Measurements from ENCODE around the gene MXD1.

The MXD1 gene

DNA sequence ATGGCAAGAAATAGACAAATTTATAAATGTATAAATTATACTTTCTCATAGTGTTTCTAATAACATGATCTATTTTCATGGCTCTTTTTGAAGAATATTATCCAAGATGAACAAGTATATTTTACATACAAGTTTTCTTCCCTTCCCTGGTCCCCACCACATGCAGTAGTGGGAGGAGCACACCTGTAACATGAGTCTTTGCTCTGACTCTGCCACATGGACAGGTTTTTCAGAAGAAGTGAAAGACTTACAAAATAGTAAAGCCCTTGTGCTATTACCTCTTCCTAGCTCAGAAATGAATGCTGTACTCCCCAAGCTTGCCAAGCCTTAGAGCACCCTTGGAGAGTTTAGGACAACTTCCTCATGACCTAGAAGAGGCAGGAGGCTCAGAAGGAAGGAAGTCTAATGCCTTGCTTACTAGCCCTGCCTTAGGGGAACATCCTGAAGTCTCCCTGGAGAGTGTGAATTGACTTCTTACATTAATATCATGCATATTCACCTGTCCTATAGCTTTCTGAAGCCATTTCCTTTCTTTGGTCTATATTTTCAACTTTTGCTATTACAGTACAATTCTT lies 18.4 kb downstream of the MXD1 start:
- Histone ChIP-seq H3K4me1 (ENCODE audit: control insufficient read depth in 1 of 2, insufficient read depth in 2 of 2, low read length in 2 of 2) (peaks cover 16% of the 10 kb centered on the region in 2 donors), H3K36me3 (ENCODE audit: control insufficient read depth in 1 of 2, insufficient read depth in 2 of 2, low read length in 2 of 2) (peaks cover 19 to 39% of the 10 kb centered on the region in 2 donors), H3K9me3 (ENCODE audit: control insufficient read depth in 1 of 2, low read length in 2 of 2) (no peaks in the 10 kb centered on the region), H3K4me3 (ENCODE audit: low read depth in 1 of 2, low read length in 2 of 2) (no peak overlapping the region), H3K9ac (ENCODE audit: low read depth in 1 of 2, low read length in 2 of 2) (peak overlapping the region in 1 of 2 donors; percentile 37), H3K27me3 (ENCODE audit: control insufficient read depth in 1 of 2, insufficient read depth in 2 of 2, low read length in 2 of 2) (no peaks in the 10 kb centered on the region), H3K27ac (ENCODE audit: low read depth, low read length) (peak overlapping the region; percentile 47)

DNA sequence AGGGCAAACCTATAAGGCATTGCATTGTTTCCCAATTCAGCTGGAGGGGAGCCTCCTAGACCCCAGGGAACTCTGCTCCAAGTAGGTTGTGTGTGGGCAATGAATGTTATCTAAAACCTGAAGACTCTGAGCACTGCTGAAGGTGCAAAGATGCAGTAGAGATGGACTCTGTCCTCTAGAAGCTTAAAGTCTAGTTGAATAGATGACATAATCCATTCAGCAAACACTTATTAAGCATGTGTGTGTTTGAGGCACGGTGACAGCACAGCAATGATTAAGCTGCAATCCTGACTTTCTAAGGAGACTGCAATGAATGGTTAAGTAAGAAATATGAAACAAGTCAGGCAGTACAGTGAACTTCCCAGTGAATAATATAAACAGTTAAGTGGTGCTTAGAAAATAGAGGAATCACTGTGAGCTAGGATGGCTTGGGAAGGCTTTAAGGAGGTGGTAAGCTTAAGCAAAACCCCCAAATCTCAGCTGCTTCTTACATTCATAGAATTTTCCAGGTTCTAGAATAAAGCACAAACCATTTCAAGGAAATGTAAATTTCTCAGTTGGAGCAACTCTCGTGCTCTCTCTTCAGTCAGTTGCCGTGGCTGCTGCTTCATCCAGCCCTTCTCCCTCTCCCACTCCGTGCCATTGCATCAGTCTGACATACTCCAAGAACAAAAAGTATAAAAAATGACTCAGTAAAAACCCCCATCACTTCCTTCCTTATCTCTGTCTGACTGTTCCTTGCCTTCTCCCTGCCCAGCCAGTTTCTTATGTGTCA lies 19.1 kb downstream of the MXD1 start:
- Histone ChIP-seq H3K4me1 (ENCODE audit: control insufficient read depth in 1 of 2, insufficient read depth in 2 of 2, low read length in 2 of 2) (peaks cover 16 to 20% of the 10 kb centered on the region in 2 donors), H3K4me3 (ENCODE audit: low read depth in 1 of 2, low read length in 2 of 2) (no peak overlapping the region), H3K27me3 (ENCODE audit: control insufficient read depth in 1 of 2, insufficient read depth in 2 of 2, low read length in 2 of 2) (no peaks in the 10 kb centered on the region), H3K27ac (ENCODE audit: low read depth, low read length) (peak overlapping the region; percentile 64), H3K36me3 (ENCODE audit: control insufficient read depth in 1 of 2, insufficient read depth in 2 of 2, low read length in 2 of 2) (peaks cover 26 to 46% of the 10 kb centered on the region in 2 donors), H3K9me3 (ENCODE audit: control insufficient read depth in 1 of 2, low read length in 2 of 2) (no peaks in the 10 kb centered on the region), H3K9ac (ENCODE audit: low read depth in 1 of 2, low read length in 2 of 2) (peak overlapping the region in 1 of 2 donors; percentile 37)

GRCh38 chr2:69934614-69934908 lies 19.7 kb downstream of the MXD1 start:
- Histone ChIP-seq H3K4me3 (ENCODE audit: low read depth in 1 of 2, low read length in 2 of 2) (no peak overlapping the region), H3K9me3 (ENCODE audit: control insufficient read depth in 1 of 2, low read length in 2 of 2) (no peaks in the 10 kb centered on the region), H3K27me3 (ENCODE audit: control insufficient read depth in 1 of 2, insufficient read depth in 2 of 2, low read length in 2 of 2) (no peaks in the 10 kb centered on the region), H3K4me1 (ENCODE audit: control insufficient read depth in 1 of 2, insufficient read depth in 2 of 2, low read length in 2 of 2) (peaks cover 16 to 23% of the 10 kb centered on the region in 2 donors), H3K36me3 (ENCODE audit: control insufficient read depth in 1 of 2, insufficient read depth in 2 of 2, low read length in 2 of 2) (peaks cover 26 to 44% of the 10 kb centered on the region in 2 donors), H3K27ac (ENCODE audit: low read depth, low read length) (peak overlapping the region; percentile 64), H3K9ac (ENCODE audit: low read depth in 1 of 2, low read length in 2 of 2) (peak overlapping the region in 1 of 2 donors; percentile 37)

DNA sequence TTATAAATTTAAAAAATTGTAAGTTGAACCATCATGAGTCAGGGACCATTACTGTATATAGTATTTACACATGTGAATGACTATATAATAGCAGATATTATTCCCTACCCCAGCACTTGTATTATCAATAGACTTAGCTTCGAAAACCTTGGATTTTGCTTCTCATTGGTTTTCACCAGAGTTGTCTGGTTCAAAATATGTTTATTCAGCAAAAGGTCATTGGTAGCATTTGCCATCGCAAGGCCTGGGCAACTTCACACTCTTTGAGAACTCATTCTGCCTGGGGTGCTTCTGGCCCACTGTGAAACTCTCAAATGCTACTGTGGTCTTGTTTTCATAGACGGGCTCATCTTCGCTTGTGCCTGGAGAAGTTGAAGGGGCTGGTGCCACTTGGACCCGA lies 20.1 kb downstream of the MXD1 start:
- Histone ChIP-seq H3K9ac (ENCODE audit: low read depth in 1 of 2, low read length in 2 of 2) (no peak overlapping the region), H3K4me1 (ENCODE audit: control insufficient read depth in 1 of 2, insufficient read depth in 2 of 2, low read length in 2 of 2) (peaks cover 16 to 27% of the 10 kb centered on the region in 2 donors), H3K27ac (ENCODE audit: low read depth, low read length) (no peak overlapping the region), H3K27me3 (ENCODE audit: control insufficient read depth in 1 of 2, insufficient read depth in 2 of 2, low read length in 2 of 2) (no peaks in the 10 kb centered on the region), H3K9me3 (ENCODE audit: control insufficient read depth in 1 of 2, low read length in 2 of 2) (no peaks in the 10 kb centered on the region), H3K4me3 (ENCODE audit: low read depth in 1 of 2, low read length in 2 of 2) (no peak overlapping the region), H3K36me3 (ENCODE audit: control insufficient read depth in 1 of 2, insufficient read depth in 2 of 2, low read length in 2 of 2) (peaks cover 26 to 45% of the 10 kb centered on the region in 2 donors)

GRCh38 chr2:69936906-69937305 lies 22.0 kb downstream of the MXD1 start:
- no peak overlapping the region for H3K27ac ChIP-seq (ENCODE audit: low read depth, low read length)
- H3K27me3 ChIP-seq (ENCODE audit: control insufficient read depth in 1 of 2, insufficient read depth in 2 of 2, low read length in 2 of 2): no peaks in the 10 kb centered on the region
- no peaks in the 10 kb centered on the region for H3K9me3 ChIP-seq (ENCODE audit: control insufficient read depth in 1 of 2, low read length in 2 of 2)
- no peak overlapping the region for H3K9ac ChIP-seq (ENCODE audit: low read depth in 1 of 2, low read length in 2 of 2)
- H3K4me1 ChIP-seq (ENCODE audit: control insufficient read depth in 1 of 2, insufficient read depth in 2 of 2, low read length in 2 of 2): peaks cover 20 to 35% of the 10 kb centered on the region in 2 donors
- H3K36me3 ChIP-seq (ENCODE audit: control insufficient read depth in 1 of 2, insufficient read depth in 2 of 2, low read length in 2 of 2): peaks cover 41 to 62% of the 10 kb centered on the region in 2 donors
- H3K4me3 ChIP-seq (ENCODE audit: low read depth in 1 of 2, low read length in 2 of 2): no peak overlapping the region

DNA sequence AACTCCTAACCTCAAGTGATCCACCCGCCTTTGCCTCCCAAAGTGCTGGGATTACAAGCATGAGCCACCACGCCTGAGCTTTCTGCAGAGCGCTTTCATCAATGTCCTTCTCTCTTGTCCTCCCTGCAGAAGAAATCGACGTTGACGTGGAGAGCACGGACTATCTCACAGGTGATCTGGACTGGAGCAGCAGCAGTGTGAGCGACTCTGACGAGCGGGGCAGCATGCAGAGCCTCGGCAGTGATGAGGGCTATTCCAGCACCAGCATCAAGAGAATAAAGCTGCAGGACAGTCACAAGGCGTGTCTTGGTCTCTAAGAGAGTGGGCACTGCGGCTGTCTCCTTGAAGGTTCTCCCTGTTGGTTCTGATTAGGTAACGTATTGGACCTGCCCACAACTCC lies 23.1 kb downstream of the MXD1 start:
- H3K27me3 ChIP-seq (ENCODE audit: control insufficient read depth in 1 of 2, insufficient read depth in 2 of 2, low read length in 2 of 2): no peaks in the 10 kb centered on the region
- H3K27ac ChIP-seq (ENCODE audit: low read depth, low read length): no peak overlapping the region
- no peak overlapping the region for H3K4me3 ChIP-seq (ENCODE audit: low read depth in 1 of 2, low read length in 2 of 2)
- H3K36me3 ChIP-seq (ENCODE audit: control insufficient read depth in 1 of 2, insufficient read depth in 2 of 2, low read length in 2 of 2): peaks cover 45 to 72% of the 10 kb centered on the region in 2 donors
- H3K9ac ChIP-seq (ENCODE audit: low read depth in 1 of 2, low read length in 2 of 2): no peak overlapping the region
- peaks cover 20 to 35% of the 10 kb centered on the region in 2 donors for H3K4me1 ChIP-seq (ENCODE audit: control insufficient read depth in 1 of 2, insufficient read depth in 2 of 2, low read length in 2 of 2)
- H3K9me3 ChIP-seq (ENCODE audit: control insufficient read depth in 1 of 2, low read length in 2 of 2): no peaks in the 10 kb centered on the region

DNA sequence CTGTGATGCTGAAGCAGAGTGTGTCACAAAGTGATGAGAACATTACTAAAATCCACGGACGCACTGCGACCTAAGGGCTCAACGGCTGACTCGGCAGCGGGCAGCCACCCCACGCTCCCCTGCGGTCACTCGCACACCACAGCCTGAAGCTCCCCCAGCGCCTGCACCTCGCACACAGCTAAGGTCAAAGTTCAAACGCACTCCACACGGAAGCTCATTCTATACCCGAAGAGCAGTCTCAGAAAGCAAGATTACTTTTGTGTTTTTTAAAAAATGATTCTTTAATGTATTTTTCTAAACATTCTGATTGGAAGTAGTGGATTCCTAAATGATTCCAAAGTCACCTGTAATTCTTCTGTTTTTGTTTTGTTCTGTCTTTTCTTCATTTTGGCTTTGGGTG lies 24.8 kb downstream of the MXD1 start:
- Histone ChIP-seq H3K9ac (ENCODE audit: low read depth in 1 of 2, low read length in 2 of 2) (no peak overlapping the region), H3K27me3 (ENCODE audit: control insufficient read depth in 1 of 2, insufficient read depth in 2 of 2, low read length in 2 of 2) (no peaks in the 10 kb centered on the region), H3K4me1 (ENCODE audit: control insufficient read depth in 1 of 2, insufficient read depth in 2 of 2, low read length in 2 of 2) (peaks cover 4 to 19% of the 10 kb centered on the region in 2 donors), H3K9me3 (ENCODE audit: control insufficient read depth in 1 of 2, low read length in 2 of 2) (no peaks in the 10 kb centered on the region), H3K4me3 (ENCODE audit: low read depth in 1 of 2, low read length in 2 of 2) (no peak overlapping the region), H3K27ac (ENCODE audit: low read depth, low read length) (no peak overlapping the region), H3K36me3 (ENCODE audit: control insufficient read depth in 1 of 2, insufficient read depth in 2 of 2, low read length in 2 of 2) (peaks cover 49 to 83% of the 10 kb centered on the region in 2 donors)

GRCh38 chr2:69940691-69941090 lies 25.8 kb downstream of the MXD1 start:
- Histone ChIP-seq H3K4me1 (ENCODE audit: control insufficient read depth in 1 of 2, insufficient read depth in 2 of 2, low read length in 2 of 2) (peaks cover 5 to 19% of the 10 kb centered on the region in 2 donors), H3K36me3 (ENCODE audit: control insufficient read depth in 1 of 2, insufficient read depth in 2 of 2, low read length in 2 of 2) (peaks cover 42 to 73% of the 10 kb centered on the region in 2 donors), H3K27ac (ENCODE audit: low read depth, low read length) (no peak overlapping the region), H3K9ac (ENCODE audit: low read depth in 1 of 2, low read length in 2 of 2) (no peak overlapping the region), H3K27me3 (ENCODE audit: control insufficient read depth in 1 of 2, insufficient read depth in 2 of 2, low read length in 2 of 2) (no peaks in the 10 kb centered on the region), H3K4me3 (ENCODE audit: low read depth in 1 of 2, low read length in 2 of 2) (no peak overlapping the region), H3K9me3 (ENCODE audit: control insufficient read depth in 1 of 2, low read length in 2 of 2) (no peaks in the 10 kb centered on the region)

- Histone ChIP-seq H3K4me1 (ENCODE audit: control insufficient read depth in 1 of 2, insufficient read depth in 2 of 2, low read length in 2 of 2) (peaks cover 15 to 29% of the 10 kb centered on the region in 2 donors), H3K4me3 (ENCODE audit: low read depth in 1 of 2, low read length in 2 of 2) (no peak overlapping the region), H3K9ac (ENCODE audit: low read depth in 1 of 2, low read length in 2 of 2) (no peak overlapping the region), H3K27ac (ENCODE audit: low read depth, low read length) (no peak overlapping the region), H3K36me3 (ENCODE audit: control insufficient read depth in 1 of 2, insufficient read depth in 2 of 2, low read length in 2 of 2) (peaks cover 31 to 48% of the 10 kb centered on the region in 2 donors), H3K9me3 (ENCODE audit: control insufficient read depth in 1 of 2, low read length in 2 of 2) (no peaks in the 10 kb centered on the region), H3K27me3 (ENCODE audit: control insufficient read depth in 1 of 2, insufficient read depth in 2 of 2, low read length in 2 of 2) (no peaks in the 10 kb centered on the region)
Observed at GRCh38 chr2:69943000-69943842, 28.3 kb downstream of the MXD1 start.

Data from duodenal mucosa (tissue), 2 donors.